Measurements from ENCODE around the gene ANP32E. TPM values are rescaled to one million over a fixed set of nuclear protein-coding genes. Genes with fewer than 3 reads are reported as not detected.
"Not testable (repeated sequence)": the region's sequence is repeated elsewhere in the genome, so short reads cannot be mapped to it uniquely, and the experiment has no call there.

The ANP32E gene
- total and polyA plus RNA-seq, 4 donors = 20.8 to 39.1 (median 33.2) TPM

DNA sequence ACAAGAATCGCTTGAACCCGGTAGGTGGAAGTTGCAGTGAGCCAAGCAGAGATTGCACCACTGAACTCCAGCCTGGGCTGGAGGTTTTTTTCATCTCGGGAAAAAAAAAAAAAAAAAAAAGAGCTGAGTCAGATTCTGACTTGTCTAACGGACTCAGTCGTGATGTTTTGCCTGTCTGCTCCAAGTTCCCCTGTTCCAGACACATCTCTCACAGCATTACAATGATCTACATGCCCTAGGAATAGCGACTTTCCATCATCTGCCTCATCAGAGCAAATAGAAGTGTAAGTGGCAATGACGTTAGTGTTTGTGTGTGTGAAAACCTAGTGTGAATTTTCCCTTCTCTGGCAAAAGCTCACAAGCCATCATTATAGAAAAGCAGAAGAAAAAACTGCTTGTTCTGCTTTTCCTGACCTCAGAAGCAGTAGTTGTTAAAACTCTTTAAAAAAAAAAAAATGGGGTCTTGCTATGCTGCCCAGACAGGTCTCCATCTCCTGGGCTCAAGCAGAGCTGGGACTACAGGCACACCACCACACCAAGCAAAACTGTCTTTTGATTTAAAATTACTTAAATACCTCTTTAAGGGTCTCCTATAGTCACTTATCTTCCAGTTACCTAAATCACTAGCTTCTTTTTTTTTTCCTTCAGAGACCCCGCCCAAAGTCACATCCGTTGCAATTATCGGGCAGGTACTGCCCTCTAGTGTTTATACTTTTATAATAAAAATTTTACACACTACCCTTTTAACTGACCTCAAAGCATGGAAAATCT lies 48.9 kb downstream of the ANP32E start:
- WGBS, 2 donors = 13 to 27% methylated on average over 10 of the region's 10 CpGs

DNA sequence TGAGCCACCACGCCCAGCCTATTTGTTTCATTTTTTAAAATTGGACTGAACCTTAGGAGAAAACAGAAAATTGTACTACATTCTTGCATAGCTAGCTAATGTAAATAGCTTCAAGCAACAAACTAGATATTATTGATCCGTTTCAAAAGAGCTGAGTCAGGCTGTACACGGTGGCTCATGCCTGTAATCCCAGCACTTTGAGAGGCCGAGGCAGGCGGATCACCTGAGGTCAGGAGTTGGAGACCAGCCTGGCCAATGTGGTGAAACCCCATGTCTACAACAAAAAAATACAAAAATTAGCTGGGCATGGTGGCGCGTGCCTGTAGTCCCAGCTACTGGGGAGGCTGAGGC lies 49.5 kb downstream of the ANP32E start:
- DNase-seq; H3K27me3 ChIP-seq (ENCODE audit: control insufficient read depth in 3 of 3, insufficient read depth in 3 of 3, low read length in 2 of 3); H3K9ac ChIP-seq (ENCODE audit: insufficient read depth in 1 of 2, low read length in 2 of 2); H3K4me3 ChIP-seq; ATAC-seq (ENCODE audit: insufficient read depth, low FRiP score); H3K9me3 ChIP-seq (ENCODE audit: control insufficient read depth in 4 of 4, insufficient read depth in 3 of 4, low read length in 3 of 4); H3K4me1 ChIP-seq (ENCODE audit: control insufficient read depth in 5 of 5, insufficient read depth in 5 of 5, low read length in 5 of 5); H3K36me3 ChIP-seq (ENCODE audit: control insufficient read depth in 4 of 4, insufficient read depth in 4 of 4, low read length in 4 of 4); H3K27ac ChIP-seq (ENCODE audit: low read depth in 1 of 2, low read length in 1 of 2): not testable (repeated sequence)
- 80 to 87% methylated on average over 7 of the region's 7 CpGs for WGBS, 2 donors

More for the DNA sequence above, 48.9 kb downstream of the ANP32E start:
- TF ChIP-seq, protein P1, sequence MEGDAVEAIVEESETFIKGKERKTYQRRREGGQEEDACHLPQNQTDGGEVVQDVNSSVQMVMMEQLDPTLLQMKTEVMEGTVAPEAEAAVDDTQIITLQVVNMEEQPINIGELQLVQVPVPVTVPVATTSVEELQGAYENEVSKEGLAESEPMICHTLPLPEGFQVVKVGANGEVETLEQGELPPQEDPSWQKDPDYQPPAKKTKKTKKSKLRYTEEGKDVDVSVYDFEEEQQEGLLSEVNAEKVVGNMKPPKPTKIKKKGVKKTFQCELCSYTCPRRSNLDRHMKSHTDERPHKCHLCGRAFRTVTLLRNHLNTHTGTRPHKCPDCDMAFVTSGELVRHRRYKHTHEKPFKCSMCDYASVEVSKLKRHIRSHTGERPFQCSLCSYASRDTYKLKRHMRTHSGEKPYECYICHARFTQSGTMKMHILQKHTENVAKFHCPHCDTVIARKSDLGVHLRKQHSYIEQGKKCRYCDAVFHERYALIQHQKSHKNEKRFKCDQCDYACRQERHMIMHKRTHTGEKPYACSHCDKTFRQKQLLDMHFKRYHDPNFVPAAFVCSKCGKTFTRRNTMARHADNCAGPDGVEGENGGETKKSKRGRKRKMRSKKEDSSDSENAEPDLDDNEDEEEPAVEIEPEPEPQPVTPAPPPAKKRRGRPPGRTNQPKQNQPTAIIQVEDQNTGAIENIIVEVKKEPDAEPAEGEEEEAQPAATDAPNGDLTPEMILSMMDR (IDR thresholded peaks at IDR 0.05; ENCODE audit: control extremely low read depth, extremely low read depth) = peak; percentile 32
- DNase-seq (peak in 2 of 3 donors; percentile 76), ATAC-seq (ENCODE audit: insufficient read depth, low FRiP score) (peak; percentile 78)
- no peaks in the 10 kb centered on the region for H3K4me1 ChIP-seq (ENCODE audit: control insufficient read depth in 5 of 5, insufficient read depth in 5 of 5, low read length in 5 of 5)
- no peaks in the 10 kb centered on the region for H3K27me3 ChIP-seq (ENCODE audit: control insufficient read depth in 3 of 3, insufficient read depth in 3 of 3, low read length in 2 of 3)
- no peaks in the 10 kb centered on the region for H3K36me3 ChIP-seq (ENCODE audit: control insufficient read depth in 4 of 4, insufficient read depth in 4 of 4, low read length in 4 of 4)
- H3K9ac ChIP-seq (ENCODE audit: insufficient read depth in 1 of 2, low read length in 2 of 2) = no peak overlapping the region
- H3K4me3 ChIP-seq = no peak overlapping the region
- H3K27ac ChIP-seq (ENCODE audit: low read depth in 1 of 2, low read length in 1 of 2) = peak overlapping the region in 1 of 2 donors; percentile 37
- H3K9me3 ChIP-seq (ENCODE audit: control insufficient read depth in 4 of 4, insufficient read depth in 3 of 4, low read length in 3 of 4) = no peaks in the 10 kb centered on the region

DNA sequence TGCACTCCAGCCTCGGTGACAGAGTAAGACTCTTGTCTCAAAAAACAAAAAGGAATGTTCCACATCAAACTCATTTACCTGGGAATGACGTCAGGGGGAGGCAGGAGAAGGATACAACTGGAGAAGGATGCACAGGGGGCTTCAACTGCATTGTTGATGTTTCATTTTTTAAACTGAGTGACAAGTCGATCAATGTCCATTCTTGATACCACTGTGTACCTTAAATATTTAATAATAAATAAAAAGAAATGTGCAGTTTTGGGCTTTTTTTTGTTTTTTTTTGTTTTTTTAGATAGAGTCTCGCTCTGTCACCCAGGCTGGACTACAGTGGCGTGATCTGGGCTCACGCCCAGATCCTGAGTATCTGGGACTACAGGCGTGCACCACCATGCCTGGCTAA lies 50.4 kb downstream of the ANP32E start:
- TF ChIP-seq, protein P1 (IDR thresholded peaks at IDR 0.05; ENCODE audit: control extremely low read depth, extremely low read depth) = no peak
- ATAC-seq (ENCODE audit: insufficient read depth, low FRiP score) (no peak), DNase-seq (no peak)
- H3K36me3 ChIP-seq (ENCODE audit: control insufficient read depth in 4 of 4, insufficient read depth in 4 of 4, low read length in 4 of 4) = no peaks in the 10 kb centered on the region
- H3K27me3 ChIP-seq (ENCODE audit: control insufficient read depth in 3 of 3, insufficient read depth in 3 of 3, low read length in 2 of 3) = no peaks in the 10 kb centered on the region
- no peak overlapping the region for H3K27ac ChIP-seq (ENCODE audit: low read depth in 1 of 2, low read length in 1 of 2)
- H3K4me1 ChIP-seq (ENCODE audit: control insufficient read depth in 5 of 5, insufficient read depth in 5 of 5, low read length in 5 of 5) = no peaks in the 10 kb centered on the region
- no peaks in the 10 kb centered on the region for H3K9me3 ChIP-seq (ENCODE audit: control insufficient read depth in 4 of 4, insufficient read depth in 3 of 4, low read length in 3 of 4)
- H3K9ac ChIP-seq (ENCODE audit: insufficient read depth in 1 of 2, low read length in 2 of 2) = no peak overlapping the region
- no peak overlapping the region for H3K4me3 ChIP-seq
- WGBS, 2 donors = 90 to 93% methylated on average over 7 of the region's 7 CpGs

DNA sequence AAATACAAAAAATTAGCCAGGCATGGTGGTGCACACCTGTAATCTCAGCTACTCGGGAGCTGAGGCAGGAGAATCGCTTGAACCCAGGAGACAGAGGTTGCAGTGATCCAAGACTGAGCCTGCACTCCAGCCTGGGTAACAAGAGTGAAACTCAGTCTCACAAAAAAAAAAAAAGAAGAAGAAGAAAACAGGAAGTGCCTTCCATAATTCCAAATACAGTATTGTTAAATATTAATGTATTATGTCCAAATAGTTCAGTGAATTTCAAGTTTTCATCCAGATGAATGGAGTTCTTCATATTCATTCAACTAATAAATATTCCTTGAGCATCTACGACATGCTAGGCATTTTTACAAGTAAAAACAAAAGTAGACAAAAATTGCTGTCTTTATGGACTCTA lies 52.9 kb downstream of the ANP32E start:
- TF ChIP-seq, protein P1 (IDR thresholded peaks at IDR 0.05; ENCODE audit: control extremely low read depth, extremely low read depth) = no peak
- no peaks in the 10 kb centered on the region for H3K36me3 ChIP-seq (ENCODE audit: control insufficient read depth in 4 of 4, insufficient read depth in 4 of 4, low read length in 4 of 4)
- no peak overlapping the region for H3K9ac ChIP-seq (ENCODE audit: insufficient read depth in 1 of 2, low read length in 2 of 2)
- ATAC-seq (ENCODE audit: insufficient read depth, low FRiP score) (no peak), DNase-seq (no peak)
- no peaks in the 10 kb centered on the region for H3K27me3 ChIP-seq (ENCODE audit: control insufficient read depth in 3 of 3, insufficient read depth in 3 of 3, low read length in 2 of 3)
- no peaks in the 10 kb centered on the region for H3K4me1 ChIP-seq (ENCODE audit: control insufficient read depth in 5 of 5, insufficient read depth in 5 of 5, low read length in 5 of 5)
- H3K4me3 ChIP-seq = no peak overlapping the region
- no peak overlapping the region for H3K27ac ChIP-seq (ENCODE audit: low read depth in 1 of 2, low read length in 1 of 2)
- WGBS, 2 donors = 81 to 95% methylated on average over 3 of the region's 3 CpGs
- H3K9me3 ChIP-seq (ENCODE audit: control insufficient read depth in 4 of 4, insufficient read depth in 3 of 4, low read length in 3 of 4) = no peaks in the 10 kb centered on the region
